Omental fat pad (tissue), 4 donors: ENCODE results near the gene TMEM59L. TPM values are rescaled to one million over a fixed set of nuclear protein-coding genes. Genes with fewer than 3 reads are reported as not detected.

Experiments used
- ATAC-seq: fragments of 150-250 bp; one replicate; pipeline ENCODE4 v1.9.1; 2016; ENCODE audit warnings: mild to moderate bottlenecking, moderate library complexity; ENCODE audit not compliant: low FRiP score
- DNase-seq: peaks from one replicate; pipeline ENCODE4 v3.0.0-alpha.2; 2019; ENCODE audit warnings: low spot score
- CTCF ChIP-seq, 3 donors: fragments of 450-650 bp; IDR thresholded peaks; one replicate each; pipeline ENCODE4 v1.5.1; 2016 to 2017; ENCODE audit warnings: antibody characterized with exemption in 3 of 3, mild to moderate bottlenecking in 3 of 3, moderate library complexity in 2 of 3
- total RNA-seq, 4 donors: library from RNA; depleted of rRNA; stranded (reverse); fragments of >200 nt; gene quantifications; one replicate each; pipeline ENCODE4 v1.1.0, GENCODE V29; 2016

Gene TMEM59L
- total RNA-seq, 4 donors from 2014 or later: 0.28 to 0.79 TPM; not detected in 2

- no peak for TF ChIP-seq CTCF (IDR thresholded peaks at IDR 0.05)
Measured at GRCh38 chr19:18660939-18661670, 48.4 kb downstream of the TMEM59L start.

GRCh38 chr19:18662972-18663732 is 50.5 kb downstream of the TMEM59L start:
- no peak for TF ChIP-seq CTCF (IDR thresholded peaks at IDR 0.05)
- no peak for ATAC-seq
- DNase-seq: no peak

More at GRCh38 chr19:18660939-18661670, 48.4 kb downstream of the TMEM59L start:
- no peak for DNase-seq
- ATAC-seq: no peak

- DNase-seq (no peak), ATAC-seq (no peak)
- no peak for TF ChIP-seq CTCF (IDR thresholded peaks at IDR 0.05)
Measured at GRCh38 chr19:18663940-18664530, 51.4 kb downstream of the TMEM59L start.

- ATAC-seq: no peak
- TF ChIP-seq CTCF (IDR thresholded peaks at IDR 0.05): no peak
- DNase-seq: no peak
Measured at GRCh38 chr19:18665771-18666202, 53.1 kb downstream of the TMEM59L start.

GRCh38 chr19:18666317-18666716 is 53.6 kb downstream of the TMEM59L start:
- TF ChIP-seq CTCF (IDR thresholded peaks at IDR 0.05): no peak
- DNase-seq (no peak), ATAC-seq (no peak)

GRCh38 chr19:18666784-18667183 is 54.1 kb downstream of the TMEM59L start:
- no peak for TF ChIP-seq CTCF (IDR thresholded peaks at IDR 0.05)
- ATAC-seq: no peak
- DNase-seq: no peak
